ENCODE measurements around the gene BTG1.

DNA sequence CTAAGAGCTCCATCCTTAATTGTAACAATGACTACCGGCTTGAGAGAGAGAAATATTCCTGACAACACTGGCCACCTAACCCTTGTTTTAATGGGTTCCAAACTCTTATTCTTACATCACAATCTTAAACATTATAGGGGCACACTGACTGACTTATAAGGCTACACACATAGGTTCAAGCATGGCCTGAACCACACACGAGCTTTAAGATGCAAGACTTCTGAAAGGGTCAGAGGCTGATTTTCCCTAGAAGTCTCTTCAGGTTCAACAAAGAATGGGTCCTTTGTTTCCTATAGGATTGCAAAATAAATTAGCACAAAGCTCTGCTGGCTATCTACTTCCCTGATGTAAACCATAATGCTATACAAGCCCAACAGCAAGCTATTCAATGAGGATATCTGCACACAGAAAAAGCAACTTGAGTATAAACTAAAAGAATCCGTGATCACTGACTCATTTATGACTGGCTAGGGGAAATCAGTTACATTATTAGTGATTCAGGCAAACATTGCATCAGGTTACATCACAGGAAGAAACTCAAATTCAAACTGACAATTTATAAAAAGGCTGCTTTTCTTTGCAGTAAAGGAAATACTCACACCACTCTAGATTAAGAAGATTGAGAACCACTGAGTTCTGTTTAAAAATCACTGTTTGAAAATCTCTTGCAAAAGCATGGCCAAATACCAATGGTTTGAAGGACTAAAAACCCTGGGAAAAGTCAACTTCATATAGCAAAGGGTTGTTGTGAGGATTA, 8.5 kb downstream of the BTG1 start:
- no peak for TF ChIP-seq EZH2 (IDR thresholded peaks at IDR 0.05; ENCODE audit: borderline replicate concordance, low read depth, low read length, severe bottlenecking)
- TF ChIP-seq, protein P1, sequence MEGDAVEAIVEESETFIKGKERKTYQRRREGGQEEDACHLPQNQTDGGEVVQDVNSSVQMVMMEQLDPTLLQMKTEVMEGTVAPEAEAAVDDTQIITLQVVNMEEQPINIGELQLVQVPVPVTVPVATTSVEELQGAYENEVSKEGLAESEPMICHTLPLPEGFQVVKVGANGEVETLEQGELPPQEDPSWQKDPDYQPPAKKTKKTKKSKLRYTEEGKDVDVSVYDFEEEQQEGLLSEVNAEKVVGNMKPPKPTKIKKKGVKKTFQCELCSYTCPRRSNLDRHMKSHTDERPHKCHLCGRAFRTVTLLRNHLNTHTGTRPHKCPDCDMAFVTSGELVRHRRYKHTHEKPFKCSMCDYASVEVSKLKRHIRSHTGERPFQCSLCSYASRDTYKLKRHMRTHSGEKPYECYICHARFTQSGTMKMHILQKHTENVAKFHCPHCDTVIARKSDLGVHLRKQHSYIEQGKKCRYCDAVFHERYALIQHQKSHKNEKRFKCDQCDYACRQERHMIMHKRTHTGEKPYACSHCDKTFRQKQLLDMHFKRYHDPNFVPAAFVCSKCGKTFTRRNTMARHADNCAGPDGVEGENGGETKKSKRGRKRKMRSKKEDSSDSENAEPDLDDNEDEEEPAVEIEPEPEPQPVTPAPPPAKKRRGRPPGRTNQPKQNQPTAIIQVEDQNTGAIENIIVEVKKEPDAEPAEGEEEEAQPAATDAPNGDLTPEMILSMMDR (IDR thresholded peaks at IDR 0.05; ENCODE audit: borderline replicate concordance, extremely low read depth, low read length, poor library complexity, severe bottlenecking) = no peak

All from DND-41 (cell line).